GM18505 (cell line): ENCODE data around the gene APOC3.

Experiments
- ATAC-seq: cut with Tn5 transposase; IDR thresholded peaks from one replicate; pipeline ENCODE4 v1.9.1; 2021; ENCODE audit not compliant: unreplicated experiment
- POLR2A ChIP-seq: IDR thresholded peaks from 4 replicates; pipeline ENCODE4 v1.6.1; 2011; ENCODE audit warnings: borderline replicate concordance; ENCODE audit not compliant: insufficient read depth, insufficient read length; ENCODE audit errors: extremely low read depth

The APOC3 gene

DNA sequence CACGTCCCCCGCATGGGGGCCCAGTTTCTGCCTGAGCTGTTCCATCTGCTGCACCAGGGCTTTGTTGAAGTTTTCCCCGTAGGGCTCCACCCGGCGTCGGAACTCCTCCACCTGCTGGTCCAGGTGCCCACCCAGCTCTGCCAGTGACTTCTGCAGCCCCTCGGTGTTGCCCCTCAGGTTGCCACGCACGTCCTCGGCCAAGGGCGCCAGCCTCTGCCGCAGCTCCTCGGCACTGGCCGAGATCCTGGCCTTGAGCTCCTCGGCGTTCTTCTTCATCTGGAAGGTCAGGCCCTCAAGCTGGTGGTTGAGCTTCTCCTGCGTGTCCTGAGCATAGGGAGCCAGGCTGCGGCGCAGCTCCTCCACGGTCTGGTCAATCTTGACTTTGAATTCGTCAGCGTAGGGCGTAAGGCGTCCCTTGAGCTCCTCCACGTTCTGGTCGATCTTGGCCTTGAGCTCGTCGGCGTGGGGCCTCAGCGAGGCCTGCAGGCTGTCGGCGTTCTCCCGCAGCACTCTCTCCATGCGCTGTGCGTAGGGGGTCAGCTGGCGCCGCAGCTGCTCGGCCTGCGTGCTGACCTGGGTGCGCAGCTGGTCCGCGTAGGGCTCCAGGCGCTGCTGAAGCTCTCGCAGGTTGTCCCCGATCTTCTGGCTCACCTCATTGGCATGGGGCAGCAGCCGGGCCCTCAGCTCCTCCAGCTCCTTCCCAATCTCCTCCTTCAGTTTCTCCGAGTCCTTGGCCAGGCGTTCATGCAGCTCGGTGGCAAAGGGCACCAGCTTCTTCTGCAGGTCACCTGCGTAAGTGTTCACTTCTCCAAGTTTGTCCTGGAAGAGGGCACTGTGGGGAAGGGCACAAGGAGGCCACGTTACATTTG lies 8.4 kb upstream of the APOC3 start:
- TF ChIP-seq POLR2A, result no peak
- no peak for ATAC-seq

- no peak for ATAC-seq
Measured at GRCh38 chr11:116822575-116822974, 7.1 kb upstream of the APOC3 start.

DNA sequence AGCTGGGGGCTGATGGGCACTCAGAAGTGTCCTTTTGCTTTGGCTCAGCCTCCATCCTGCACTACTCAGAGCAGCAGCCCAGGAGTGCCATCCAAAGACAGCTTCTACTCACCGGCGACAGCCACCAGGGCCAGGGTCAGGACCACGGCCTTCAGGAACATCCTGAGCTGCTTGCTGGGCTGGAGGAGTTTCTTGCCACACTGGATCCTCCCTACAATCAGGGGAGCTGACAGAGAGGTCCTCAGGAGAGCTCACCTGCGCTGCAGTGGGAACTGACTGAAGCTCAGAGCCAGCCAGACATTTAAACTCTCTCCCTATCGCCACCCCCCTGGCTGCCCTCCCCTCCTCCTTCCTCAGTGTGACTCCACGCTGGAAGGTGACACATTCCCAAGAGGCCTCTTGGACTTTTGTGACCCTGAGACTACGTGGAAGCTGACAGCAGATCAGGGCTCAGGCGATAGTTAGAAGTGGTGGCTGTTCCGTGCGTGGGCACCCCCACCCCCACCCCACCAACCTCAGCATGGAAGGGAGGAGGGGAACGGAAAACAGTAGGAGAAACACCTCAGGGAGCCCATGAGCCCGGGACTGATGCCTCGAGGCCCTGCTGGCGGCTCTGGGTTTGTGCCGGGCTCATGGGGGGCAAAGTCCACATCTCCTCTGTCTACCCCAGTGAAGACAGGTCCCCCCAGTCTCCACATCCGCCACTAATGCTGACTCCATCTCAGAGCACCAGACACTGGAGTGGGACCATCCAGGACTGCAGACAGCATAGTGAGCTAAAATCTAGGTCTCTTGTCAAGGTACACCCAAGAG lies 6.5 kb upstream of the APOC3 start, which contains the start of gene APOA4:
APOA4 (minus strand) TSS at position 274 of the 813 bp plus-strand sequence; CDS start at position 161, 113 bp downstream.
- no peak for TF ChIP-seq POLR2A
- ATAC-seq, result no peak

More at GRCh38 chr11:116822575-116822974, 7.1 kb upstream of the APOC3 start:
- TF ChIP-seq POLR2A, result no peak

GRCh38 chr11:116825434-116825833 lies 4.3 kb upstream of the APOC3 start:
- TF ChIP-seq POLR2A, result no peak

DNA sequence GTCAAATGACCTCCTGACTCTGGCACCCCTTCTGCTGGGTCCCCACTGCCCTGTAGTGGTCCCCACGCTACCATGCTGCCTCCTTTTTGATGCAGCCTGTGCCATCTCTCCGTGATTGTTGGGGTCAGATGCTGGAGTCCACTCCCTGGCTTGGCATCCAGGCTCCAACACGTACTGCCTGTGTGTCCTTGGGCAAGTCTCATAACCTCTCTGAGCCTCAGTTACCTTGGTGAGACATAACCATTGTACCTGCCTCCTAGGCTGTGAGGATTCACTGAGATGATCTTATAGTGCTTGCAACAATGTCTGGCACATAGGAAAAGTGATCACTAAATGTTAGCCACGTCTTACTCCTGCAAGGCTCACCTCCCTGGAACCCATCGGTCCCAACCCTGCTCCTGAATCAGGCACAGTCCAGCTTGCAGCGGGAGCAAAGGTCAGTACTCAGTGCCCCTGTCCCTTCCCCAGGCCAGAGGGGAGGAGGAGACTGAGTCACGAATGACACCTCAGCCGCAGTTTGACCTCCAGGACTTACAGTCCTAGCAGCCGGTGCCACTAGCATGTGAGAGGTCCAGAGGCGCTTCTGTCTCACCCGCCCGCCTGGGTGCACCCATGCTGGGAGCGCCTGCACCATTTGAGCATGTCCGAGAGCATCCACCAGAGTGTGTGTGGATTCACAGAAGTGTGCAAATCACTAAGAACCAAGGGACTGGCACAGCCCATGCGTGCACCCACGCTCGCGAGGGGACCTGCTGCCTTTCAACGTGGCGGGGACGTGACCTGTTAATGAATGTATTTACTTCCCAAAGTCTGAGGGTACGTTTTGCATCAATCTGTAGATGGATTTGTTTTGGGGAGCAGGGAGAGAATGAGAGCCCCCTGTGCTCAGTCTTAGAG lies 3.6 kb upstream of the APOC3 start:
- no peak for TF ChIP-seq POLR2A
- ATAC-seq, result no peak

More at GRCh38 chr11:116825434-116825833, 4.3 kb upstream of the APOC3 start:
- no peak for ATAC-seq

GRCh38 chr11:116826751-116827431 lies 2.8 kb upstream of the APOC3 start:
- no peak for TF ChIP-seq POLR2A

GRCh38 chr11:116827461-116827860 lies 2.2 kb upstream of the APOC3 start:
- no peak for TF ChIP-seq POLR2A
- ATAC-seq, result no peak

More at GRCh38 chr11:116826751-116827431, 2.8 kb upstream of the APOC3 start:
- no peak for ATAC-seq

GRCh38 chr11:116828632-116829524 lies 829 bp upstream of the APOC3 start:
- TF ChIP-seq POLR2A, result no peak
- ATAC-seq, result no peak

DNA sequence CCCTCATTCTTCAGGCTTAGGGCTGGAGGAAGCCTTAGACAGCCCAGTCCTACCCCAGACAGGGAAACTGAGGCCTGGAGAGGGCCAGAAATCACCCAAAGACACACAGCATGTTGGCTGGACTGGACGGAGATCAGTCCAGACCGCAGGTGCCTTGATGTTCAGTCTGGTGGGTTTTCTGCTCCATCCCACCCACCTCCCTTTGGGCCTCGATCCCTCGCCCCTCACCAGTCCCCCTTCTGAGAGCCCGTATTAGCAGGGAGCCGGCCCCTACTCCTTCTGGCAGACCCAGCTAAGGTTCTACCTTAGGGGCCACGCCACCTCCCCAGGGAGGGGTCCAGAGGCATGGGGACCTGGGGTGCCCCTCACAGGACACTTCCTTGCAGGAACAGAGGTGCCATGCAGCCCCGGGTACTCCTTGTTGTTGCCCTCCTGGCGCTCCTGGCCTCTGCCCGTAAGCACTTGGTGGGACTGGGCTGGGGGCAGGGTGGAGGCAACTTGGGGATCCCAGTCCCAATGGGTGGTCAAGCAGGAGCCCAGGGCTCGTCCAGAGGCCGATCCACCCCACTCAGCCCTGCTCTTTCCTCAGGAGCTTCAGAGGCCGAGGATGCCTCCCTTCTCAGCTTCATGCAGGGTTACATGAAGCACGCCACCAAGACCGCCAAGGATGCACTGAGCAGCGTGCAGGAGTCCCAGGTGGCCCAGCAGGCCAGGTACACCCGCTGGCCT lies 641 bp downstream of the APOC3 start:
- TF ChIP-seq POLR2A, result no peak
- no peak for ATAC-seq

DNA sequence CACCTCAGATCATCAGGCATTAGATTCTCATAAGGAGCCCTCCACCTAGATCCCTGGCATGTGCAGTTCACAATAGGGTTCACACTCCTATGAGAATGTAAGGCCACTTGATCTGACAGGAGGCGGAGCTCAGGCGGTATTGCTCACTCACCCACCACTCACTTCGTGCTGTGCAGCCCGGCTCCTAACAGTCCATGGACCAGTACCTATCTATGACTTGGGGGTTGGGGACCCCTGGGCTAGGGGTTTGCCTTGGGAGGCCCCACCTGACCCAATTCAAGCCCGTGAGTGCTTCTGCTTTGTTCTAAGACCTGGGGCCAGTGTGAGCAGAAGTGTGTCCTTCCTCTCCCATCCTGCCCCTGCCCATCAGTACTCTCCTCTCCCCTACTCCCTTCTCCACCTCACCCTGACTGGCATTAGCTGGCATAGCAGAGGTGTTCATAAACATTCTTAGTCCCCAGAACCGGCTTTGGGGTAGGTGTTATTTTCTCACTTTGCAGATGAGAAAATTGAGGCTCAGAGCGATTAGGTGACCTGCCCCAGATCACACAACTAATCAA lies 2.2 kb downstream of the APOC3 start:
- ATAC-seq, result no peak
- no peak for TF ChIP-seq POLR2A

- ATAC-seq, result no peak
- TF ChIP-seq POLR2A, result no peak
Measured at GRCh38 chr11:116832350-116833290, 2.9 kb downstream of the APOC3 start.
